ENCODE measurements around the gene DDT.

GRCh38 chr22:24023204-24023789 is 49.1 kb upstream of the DDT start:
- TF ChIP-seq CTCF (conservative IDR thresholded peaks at IDR 0.05 in 1 of 2, IDR thresholded peaks at IDR 0.05 in 1 of 2; ENCODE audit: extremely low read depth in 1 of 2, insufficient read depth in 1 of 2, low read depth in 1 of 2, low read length in 2 of 2) (no peak), EZH2 (IDR thresholded peaks at IDR 0.05; ENCODE audit: borderline replicate concordance, low read length) (no peak)

All from mammary epithelial cell (primary cell).